GM12874 (cell line): ENCODE measurements around the gene C15orf61.

Source experiments
- CTCF ChIP-seq: IDR thresholded peaks from 2 replicates; pipeline ENCODE4 v1.5.1; 2011; ENCODE audit warnings: low read depth, mild to moderate bottlenecking, control low read depth, low read length, moderate library complexity; ENCODE audit not compliant: insufficient read depth

The C15orf61 gene

GRCh38 chr15:67515557-67515956 is 5.4 kb upstream of the C15orf61 start:
- no peak for TF ChIP-seq CTCF

- no peak for TF ChIP-seq CTCF
These were observed 456 bp upstream of the C15orf61 start for GRCh38 chr15:67520321-67521028.

- TF ChIP-seq CTCF, result no peak
These were observed 1.0 kb downstream of the C15orf61 start for GRCh38 chr15:67521783-67522568.

- TF ChIP-seq CTCF, result no peak
These were observed 2.4 kb downstream of the C15orf61 start for GRCh38 chr15:67523330-67523729.

- TF ChIP-seq CTCF, result no peak
These were observed 3.3 kb downstream of the C15orf61 start for GRCh38 chr15:67524235-67524634.

- TF ChIP-seq CTCF, result no peak
These were observed 7.6 kb downstream of the C15orf61 start for GRCh38 chr15:67528513-67528912.

- TF ChIP-seq CTCF, result no peak
These were observed 10.5 kb downstream of the C15orf61 start for GRCh38 chr15:67531379-67531914.
